HG03575 (cell line): ENCODE measurements around the gene ZNF511.

ENCODE experiments used
- ATAC-seq: cut with Tn5 transposase; IDR thresholded peaks from one replicate; pipeline ENCODE4 v1.9.1; 2021; ENCODE audit not compliant: unreplicated experiment, insufficient number of reproducible peaks, low FRiP score; ENCODE audit errors: extremely low read depth

ZNF511 gene

DNA sequence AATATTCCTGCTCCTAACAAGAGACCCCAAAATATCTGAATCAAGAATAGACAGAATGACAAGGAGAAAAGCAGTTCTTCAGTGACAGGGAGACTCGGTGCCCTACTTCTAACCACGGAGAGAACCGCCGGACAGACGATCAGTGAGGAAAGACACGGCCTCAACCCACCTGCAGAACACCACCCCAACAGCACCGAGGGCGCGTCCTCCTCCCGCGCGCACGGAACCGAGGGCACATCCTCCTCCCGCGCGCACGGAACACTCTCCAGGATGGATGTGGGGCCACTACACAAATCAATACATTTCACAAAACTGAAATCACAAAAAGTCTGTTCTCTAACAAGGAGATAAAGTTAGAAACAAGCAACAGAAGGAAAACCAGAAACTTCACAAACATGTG, 22.3 kb upstream of the ZNF511 start:
- no peak for ATAC-seq

GRCh38 chr10:133287832-133288500, 20.7 kb upstream of the ZNF511 start:
- ATAC-seq, result no peak

DNA sequence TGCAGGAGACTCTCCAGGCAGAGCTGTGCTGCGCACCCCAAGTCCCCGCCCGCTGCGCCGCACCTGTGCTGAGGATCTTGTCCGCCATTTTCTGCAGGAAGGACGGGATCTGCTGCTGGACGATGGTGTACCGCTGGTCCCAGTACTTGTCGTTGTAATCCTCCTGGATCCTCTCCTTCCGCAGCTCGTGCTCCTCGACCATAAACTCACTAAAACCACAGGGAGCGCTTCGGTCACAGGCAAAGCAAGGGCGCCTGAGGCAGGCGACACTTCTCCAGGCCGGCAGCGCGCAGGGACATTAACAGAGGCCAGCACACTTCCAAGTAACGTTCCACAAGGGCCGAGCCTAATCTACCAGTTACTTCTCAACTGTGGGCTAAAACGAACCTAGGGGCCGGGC, 19.0 kb upstream of the ZNF511 start:
- no peak for ATAC-seq

GRCh38 chr10:133292919-133293809, 15.6 kb upstream of the ZNF511 start:
- ATAC-seq, result no peak

GRCh38 chr10:133293810-133294119, 14.9 kb upstream of the ZNF511 start:
- no peak for ATAC-seq

- no peak for ATAC-seq
These were observed 14.5 kb upstream of the ZNF511 start for GRCh38 chr10:133294189-133294588.

- no peak for ATAC-seq
These were observed 13.0 kb upstream of the ZNF511 start for GRCh38 chr10:133295426-133296320.

DNA sequence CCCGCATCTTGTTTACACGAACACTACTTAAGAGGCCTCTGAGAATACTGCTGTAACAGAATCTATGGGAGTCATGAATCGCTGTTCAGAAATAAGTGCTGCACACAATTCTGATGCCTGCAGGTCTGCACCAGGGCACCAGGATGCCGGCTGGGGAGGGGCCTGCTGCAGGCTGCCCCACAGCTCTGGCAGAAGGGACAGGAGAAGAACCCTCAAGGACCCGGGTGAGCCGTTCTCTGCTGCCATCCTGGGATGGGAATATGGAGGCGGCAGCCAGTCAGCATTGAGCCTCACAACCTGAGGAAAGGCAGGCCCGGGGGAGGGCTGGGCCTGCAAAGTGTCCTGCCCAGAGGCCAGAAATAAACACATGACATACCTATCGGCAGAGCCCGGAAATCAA, 11.2 kb upstream of the ZNF511 start:
- ATAC-seq, result no peak

DNA sequence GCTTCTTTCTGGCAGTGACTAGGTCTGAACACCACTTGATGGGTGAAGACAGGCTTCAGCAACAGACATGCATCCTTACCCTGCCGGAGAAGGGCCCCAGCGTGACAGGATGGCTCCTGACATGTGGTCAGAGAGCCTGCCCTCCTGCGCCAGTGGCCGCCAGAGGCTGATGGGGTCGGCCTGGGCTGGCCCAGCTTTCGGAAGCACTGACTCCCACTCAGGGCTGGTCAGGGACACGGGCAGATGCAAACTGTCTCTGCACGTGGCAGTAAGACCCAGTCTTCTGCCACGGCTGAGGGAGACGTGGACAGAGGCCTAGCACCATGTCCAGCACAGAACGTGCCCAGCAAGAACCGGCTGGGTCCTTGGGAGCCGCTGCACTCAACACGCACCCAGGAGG, 10.2 kb upstream of the ZNF511 start:
- no peak for ATAC-seq

DNA sequence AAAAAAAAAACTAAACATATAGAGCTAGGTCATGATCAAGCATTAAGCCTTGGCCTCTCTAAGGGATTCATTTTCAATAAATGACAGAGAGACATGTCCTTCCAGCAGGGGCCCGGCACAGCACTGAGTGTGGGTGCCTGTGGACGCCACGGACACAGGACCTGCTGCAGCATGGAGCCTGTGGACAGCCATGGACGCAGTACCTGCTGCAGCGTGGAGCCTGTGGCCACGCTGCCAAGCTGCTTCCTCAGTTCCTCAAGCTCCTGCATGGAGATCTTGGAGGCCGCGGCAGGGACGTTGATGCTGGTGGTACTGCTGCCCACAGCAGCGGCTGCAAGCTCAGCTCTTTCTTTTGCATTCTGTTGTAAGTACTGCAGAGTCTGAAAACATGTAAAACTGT, 9.5 kb upstream of the ZNF511 start:
- ATAC-seq, result no peak

DNA sequence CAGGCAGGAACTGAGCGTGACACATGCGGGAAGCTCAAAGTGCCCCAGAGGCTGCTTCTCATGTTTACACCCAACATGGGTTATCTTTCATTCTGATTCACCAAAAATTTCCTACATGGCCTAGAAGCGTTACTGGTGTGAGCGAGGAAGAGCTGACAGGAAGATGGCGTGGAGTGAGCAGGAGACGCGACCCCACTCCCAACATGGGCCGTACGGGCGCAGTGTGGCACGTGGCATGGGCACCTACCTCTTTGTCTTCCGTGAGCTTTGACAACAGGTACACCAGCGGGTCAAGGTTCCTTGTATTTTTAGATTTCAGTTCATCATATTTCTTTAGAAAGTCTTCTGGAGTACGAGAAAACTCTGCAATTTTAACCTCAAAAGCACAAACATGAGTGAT, 9.0 kb upstream of the ZNF511 start:
- ATAC-seq, result no peak

DNA sequence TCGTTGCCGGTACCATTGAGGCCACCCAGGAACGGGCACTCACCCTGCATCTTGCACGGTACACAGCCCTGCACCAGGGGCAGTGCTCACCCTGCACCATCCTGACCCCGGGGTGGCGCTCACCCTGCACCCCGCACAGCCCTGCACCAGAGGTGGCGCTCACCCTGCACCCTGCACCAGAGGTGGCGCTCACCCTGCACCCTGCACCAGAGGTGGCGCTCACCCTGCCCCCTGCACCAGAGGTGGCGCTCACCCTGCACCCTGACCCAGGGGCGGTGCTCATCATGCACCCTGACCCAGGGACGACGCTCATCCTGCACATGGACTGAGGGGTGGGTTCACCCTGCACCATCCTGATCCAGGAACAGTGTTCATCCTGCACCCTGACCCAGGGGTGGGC, 6.5 kb upstream of the ZNF511 start:
- ATAC-seq, result no peak

DNA sequence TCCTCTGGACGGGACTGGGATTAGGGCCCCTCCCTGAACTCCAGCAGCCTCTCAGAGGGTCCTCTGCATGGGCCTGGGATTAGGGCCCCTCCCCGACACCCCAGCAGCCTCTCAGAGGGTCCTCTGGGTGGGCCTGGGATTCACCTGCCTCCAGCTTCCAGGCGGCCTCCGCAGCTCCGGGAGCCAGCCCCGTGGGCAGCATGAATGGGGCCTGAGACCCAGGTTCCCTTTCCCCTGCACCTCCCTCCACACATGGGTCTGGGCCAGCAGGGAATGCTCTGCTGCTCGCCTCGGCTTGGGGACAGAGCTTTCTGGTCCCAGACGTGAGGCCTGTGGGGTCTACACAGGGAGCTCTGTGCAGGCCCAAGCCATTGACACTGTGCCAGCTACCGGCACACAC, 5.5 kb upstream of the ZNF511 start:
- no peak for ATAC-seq

DNA sequence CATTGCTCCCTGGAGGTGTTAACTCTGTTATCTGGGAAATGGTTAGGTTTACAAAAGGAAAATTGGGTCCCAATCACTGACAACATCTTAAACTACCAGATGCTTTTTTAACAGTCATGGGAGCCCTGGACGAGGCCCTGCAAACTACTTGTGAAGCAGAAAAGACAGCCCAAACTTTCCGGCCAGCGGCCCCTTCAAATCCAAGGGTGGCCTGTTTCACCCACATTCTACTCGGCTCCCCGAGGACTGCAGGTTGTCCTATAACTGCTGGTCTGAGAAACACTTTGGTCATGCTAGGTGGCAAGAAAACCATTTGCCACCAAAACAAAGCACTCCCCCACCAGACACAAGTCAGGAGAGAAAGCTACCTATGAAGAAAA, 2.6 kb upstream of the ZNF511 start:
- ATAC-seq, result no peak

- ATAC-seq, result no peak
These were observed 1.8 kb upstream of the ZNF511 start for GRCh38 chr10:133306941-133307379.

- no peak for ATAC-seq
These were observed 816 bp upstream of the ZNF511 start for GRCh38 chr10:133307776-133308420.

- ATAC-seq, result peak; percentile 49
These were observed 496 bp downstream of the ZNF511 start for GRCh38 chr10:133309100-133309719.

- ATAC-seq, result no peak
These were observed 1.1 kb downstream of the ZNF511 start for GRCh38 chr10:133309720-133310398.
